DMS114 treated with DMSO at 0.1 percent for 48 hours (cell line): ENCODE data around the gene GORAB.

Experiments
- DNase-seq: peaks from one replicate; lab custom pipeline; 2025; ENCODE audit not compliant: unreplicated experiment; lab: John Stamatoyannopoulos, UW

The GORAB gene

DNA sequence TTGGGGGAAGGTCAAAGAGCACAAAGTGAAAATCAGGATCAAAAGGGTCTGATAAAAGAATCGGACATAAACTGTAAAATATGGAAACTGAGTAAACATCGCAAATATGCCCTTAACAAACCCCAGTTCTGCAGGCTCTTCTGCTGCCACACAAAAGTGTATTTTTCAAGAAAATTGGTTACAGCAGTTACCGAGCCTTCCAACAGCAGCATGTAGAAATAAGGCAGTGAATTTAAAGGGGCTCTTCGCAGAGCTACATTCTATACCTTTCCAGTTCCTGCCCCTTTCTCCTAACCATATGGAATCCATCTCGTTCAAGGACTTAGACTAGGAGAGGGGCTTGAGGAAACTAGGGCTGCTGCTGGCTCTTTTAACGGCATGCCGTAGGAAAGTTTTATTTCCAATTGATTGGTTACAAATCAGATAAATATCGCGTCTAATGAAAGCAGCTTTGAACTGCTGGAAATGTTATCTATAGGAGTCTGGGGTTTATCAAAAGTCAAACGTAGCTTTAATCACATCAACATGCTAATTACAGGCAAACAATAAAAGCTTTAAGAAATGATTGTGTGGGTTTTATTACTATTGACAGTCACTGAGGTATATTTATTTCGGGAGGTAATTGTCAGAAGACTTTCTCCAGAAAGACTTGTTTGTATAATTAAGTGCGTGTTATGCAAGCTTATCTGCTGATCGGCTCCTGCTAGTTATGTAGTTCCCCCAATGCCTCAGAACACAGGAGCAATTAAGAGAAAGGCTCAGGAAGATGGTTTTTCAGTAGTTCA lies 59.1 kb downstream of the GORAB start:
- DNase-seq, result no peak

DNA sequence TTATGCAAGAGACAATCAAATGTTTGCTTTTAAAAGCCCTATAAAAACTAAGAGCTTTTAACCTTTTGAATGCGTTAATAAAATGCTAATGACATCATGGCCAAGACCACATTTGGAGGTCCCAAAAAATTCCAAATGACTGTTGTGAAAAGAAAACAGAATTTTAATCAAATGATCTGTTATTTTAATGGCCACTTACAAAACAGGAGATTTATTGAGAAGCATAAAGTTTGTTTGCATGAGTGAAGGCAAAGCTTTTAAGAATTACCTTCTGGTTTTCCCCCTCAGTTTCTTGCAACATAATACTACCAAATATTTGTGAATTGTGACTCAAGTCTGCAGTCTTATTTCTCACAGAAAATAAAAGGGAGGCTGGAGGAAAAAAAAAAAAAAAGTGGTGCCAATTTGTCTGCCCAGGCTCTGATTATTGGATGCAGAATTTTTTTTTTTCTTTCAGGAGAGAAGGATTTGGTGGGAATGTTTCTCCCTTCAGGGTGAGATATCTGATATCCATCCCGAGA lies 60.7 kb downstream of the GORAB start:
- DNase-seq, result no peak

DNA sequence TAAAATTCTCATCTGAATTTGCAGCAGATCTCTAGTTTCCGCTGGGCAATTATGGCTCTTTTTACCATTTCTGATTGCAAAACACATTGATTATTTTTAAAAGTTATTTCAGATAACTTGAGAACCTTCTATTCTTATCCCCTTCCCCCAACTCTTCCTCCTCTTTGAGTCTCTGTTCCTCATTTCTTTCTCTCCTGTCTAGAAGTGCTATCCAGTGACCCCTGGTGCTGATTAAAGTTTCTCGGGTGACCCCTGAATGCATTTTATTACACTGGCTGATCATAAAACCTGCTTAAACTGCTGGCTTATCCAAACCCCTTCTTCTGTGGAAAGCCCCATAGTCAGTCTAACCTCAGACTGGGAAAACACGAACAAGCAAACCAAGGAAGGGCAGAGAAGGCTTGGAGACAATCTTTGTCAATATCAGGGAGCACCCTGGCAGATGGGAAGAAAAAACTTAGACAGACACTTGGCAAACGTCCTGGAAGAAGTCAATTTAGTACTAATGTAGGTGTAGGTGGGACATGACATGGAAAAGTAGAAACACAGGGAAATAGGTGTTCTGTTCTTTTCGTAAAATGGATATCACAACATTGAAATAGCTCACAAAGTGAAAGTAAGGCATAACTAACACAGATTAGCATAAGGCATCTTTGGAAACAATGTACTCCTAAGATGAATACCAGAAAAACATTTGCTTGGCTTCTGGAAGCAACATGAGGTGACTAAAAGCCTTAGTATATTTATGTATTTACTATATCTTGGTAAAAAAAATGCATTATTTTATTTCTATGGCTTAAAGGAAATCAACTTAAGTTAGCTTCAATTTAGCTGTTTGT lies 61.4 kb downstream of the GORAB start:
- no peak for DNase-seq

DNA sequence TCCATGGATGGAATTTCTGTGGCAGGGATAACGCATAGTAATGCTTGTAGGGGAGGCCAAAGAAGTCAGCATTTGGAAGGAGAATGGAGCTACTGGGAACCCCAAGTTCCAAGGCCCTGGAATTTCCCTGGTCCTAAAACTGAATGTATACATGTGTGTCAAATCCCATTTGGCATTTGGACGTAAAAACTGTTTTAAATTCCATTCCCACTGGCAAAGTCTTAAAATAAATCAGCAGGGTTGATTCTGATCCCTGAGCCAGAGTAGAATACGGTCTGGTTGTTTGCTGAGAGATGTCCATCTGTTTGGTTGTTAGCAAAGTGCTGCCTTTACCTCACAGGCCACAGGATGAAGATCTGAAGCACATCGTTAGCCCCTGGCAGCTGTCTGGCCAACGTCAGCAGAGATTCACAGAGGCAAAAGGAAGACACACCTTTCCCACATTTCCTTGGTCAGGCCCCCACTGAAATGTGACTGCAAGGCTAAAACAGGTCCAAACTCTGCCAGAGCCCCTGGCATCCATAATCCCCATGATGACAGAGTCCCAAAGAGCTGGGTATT lies 62.2 kb downstream of the GORAB start:
- DNase-seq, result no peak

DNA sequence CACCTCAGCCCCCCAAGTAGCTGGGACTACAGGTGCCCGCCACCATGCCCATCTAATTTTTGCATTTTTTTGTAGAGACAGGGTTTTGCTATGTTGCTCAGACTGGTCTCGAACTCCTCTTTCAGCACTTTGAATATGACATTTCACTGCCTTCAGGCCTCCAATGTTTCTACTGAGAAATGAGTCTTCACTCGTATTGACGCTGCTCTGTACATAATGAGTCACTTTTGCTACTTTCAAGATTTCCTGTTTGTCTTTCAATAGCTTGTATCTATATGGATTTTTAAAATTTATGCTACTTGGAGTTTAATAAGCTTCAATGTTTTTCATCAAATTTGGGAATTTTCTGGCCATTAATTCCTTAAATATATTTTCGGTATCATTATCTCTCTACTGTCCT lies 64.7 kb downstream of the GORAB start:
- no peak for DNase-seq

DNA sequence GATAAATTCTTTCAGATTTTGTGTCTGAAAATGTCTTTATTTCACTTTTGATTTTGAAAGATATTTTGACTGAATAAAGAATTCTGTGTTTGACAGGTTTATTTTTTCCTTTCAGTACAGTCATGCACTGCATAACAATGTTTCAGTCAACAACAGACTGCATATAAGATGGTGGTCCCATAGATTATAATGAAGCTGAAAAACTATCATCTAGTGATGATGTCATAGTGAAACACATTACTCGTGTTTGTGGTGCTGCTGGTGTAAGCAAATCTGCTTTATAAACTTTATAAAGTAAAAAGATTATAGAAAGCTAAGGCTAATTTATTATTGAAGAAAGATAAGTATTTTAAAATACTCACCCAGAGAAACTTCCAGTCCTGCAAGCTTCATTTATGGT lies 66.7 kb downstream of the GORAB start:
- no peak for DNase-seq

DNA sequence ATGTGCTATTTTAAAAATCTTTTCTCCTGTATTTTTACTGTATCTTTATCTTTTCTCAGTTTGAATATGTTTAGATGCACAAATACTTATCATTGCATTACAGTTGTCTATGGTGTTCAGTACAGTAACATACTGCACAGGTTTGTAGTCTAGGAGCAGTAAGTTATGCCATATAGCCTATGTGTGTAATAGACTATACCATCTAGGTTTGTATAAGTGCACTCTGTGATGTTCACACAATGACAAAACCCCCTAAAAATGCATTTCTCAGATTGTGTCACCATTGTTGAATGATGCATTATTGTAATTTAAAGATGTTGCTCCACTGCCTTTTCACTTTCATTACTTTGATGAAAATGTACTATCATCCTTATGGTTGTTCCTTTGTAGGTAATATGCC lies 67.1 kb downstream of the GORAB start:
- DNase-seq, result no peak

DNA sequence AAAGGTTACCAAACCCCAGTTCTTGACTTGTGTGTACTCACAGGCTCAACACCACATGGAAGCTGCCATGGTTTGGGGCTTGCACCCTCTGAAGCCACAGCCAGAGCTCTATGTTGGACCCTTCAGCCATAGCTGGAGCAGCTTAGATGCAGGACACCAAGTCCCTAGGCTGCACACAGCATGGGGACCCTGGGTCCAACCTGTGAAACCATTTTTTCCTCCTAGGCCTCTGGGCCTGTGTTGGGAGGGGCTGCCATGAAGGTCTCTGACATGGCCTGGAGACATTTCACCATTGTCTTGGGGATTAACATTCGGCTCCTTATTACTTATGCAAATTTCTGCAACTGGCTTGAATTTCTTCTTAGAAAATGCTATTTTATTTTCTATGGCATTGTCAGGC lies 69.9 kb downstream of the GORAB start:
- no peak for DNase-seq
